GM12801 (cell line): Measurements from ENCODE around the gene POLR1H.

Experiments used
- TF ChIP-seq, protein P1 (sequence below): IDR thresholded peaks from one replicate; pipeline ENCODE4 v1.5.1; 2011; ENCODE audit warnings: control low read depth; ENCODE audit not compliant: insufficient read length; ENCODE audit errors: extremely low read depth

POLR1H gene

DNA sequence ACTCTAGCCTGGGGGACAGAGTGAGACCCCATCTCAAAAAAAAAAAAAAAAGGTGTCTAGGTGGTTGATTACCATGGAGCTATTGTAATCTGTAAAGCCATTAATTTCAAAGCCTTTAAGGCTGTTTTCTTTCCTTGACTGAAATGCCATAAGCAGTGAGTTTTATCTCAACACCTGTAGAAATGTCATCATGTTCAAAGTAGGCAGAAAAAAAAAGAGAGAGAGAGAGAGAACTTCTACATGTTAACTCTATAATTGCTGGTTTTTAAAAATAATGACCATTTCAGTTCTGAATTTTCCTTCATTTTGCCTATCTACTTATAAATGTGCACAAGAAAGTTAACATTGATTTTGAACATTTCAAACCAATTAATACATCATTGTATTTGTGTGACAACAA is 29.7 kb upstream of the POLR1H start:
- TF ChIP-seq, protein P1, sequence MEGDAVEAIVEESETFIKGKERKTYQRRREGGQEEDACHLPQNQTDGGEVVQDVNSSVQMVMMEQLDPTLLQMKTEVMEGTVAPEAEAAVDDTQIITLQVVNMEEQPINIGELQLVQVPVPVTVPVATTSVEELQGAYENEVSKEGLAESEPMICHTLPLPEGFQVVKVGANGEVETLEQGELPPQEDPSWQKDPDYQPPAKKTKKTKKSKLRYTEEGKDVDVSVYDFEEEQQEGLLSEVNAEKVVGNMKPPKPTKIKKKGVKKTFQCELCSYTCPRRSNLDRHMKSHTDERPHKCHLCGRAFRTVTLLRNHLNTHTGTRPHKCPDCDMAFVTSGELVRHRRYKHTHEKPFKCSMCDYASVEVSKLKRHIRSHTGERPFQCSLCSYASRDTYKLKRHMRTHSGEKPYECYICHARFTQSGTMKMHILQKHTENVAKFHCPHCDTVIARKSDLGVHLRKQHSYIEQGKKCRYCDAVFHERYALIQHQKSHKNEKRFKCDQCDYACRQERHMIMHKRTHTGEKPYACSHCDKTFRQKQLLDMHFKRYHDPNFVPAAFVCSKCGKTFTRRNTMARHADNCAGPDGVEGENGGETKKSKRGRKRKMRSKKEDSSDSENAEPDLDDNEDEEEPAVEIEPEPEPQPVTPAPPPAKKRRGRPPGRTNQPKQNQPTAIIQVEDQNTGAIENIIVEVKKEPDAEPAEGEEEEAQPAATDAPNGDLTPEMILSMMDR: no peak

GRCh38 chr6:30035784-30036183 is 25.3 kb upstream of the POLR1H start:
- TF ChIP-seq, protein P1: no peak

GRCh38 chr6:30037182-30037788 is 23.8 kb upstream of the POLR1H start:
- TF ChIP-seq, protein P1: no peak

DNA sequence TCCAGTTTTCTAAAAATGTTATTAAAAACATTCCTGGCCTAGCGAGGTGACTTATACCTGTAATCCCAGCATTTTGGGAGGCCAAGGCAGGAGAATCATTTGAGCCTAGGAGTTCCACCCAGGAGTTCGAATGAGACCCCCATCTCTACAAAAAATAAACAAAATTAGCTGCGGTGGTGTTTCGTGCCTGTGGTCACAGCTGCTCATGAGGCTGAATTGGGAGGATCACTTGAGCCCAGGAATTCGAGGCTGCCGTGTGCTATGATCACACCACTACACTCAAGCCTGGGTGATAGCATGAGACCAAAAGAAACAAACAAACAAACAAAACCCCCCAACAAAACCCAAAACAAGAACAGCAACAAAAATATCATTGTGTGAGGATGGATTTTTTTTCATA is 19.8 kb upstream of the POLR1H start:
- TF ChIP-seq, protein P1: no peak

- TF ChIP-seq, protein P1: no peak
These were observed 19.2 kb upstream of the POLR1H start for GRCh38 chr6:30041821-30042220.

- TF ChIP-seq, protein P1: no peak
These were observed 18.6 kb upstream of the POLR1H start for GRCh38 chr6:30042476-30042875.

DNA sequence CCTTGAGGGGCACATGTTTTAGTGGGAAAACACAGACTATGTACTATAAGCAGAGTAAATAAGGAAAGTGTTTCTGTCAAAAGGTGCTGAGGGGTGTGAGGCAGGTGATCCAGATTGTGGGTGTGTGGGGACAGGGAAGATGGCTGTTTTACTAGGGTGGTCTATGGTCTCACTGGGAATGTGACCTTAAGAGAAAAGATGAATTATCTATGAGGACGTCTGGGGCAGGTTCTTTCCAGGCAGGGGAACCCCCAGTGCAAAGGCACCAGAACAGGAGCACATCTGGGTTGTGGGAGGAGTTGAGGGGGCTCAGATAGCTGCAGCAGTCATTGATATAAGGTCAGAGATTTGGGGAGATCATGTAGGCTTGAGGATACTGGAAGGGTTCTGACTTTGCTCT is 18.2 kb upstream of the POLR1H start:
- TF ChIP-seq, protein P1: no peak
